Muscle layer of duodenum (tissue), 2 donors: ENCODE results near the gene FGGY.
"Not testable (repeated sequence)": the region's sequence is repeated elsewhere in the genome, so short reads cannot be mapped to it uniquely, and the experiment has no call there.

ENCODE experiments used
- H3K27ac ChIP-seq: one replicate; pipeline ENCODE4 v1.7.0; 2013; ENCODE audit warnings: mild to moderate bottlenecking, low read length
- H3K27me3 ChIP-seq: one replicate; pipeline ENCODE4 v1.7.0; 2013; ENCODE audit warnings: low read depth, mild to moderate bottlenecking, control low read depth, low read length
- H3K36me3 ChIP-seq, 2 donors: one replicate each; pipeline ENCODE4 v1.7.0; 2013; ENCODE audit warnings: low read length in 2 of 2, control low read depth in 1 of 2, mild to moderate bottlenecking in 1 of 2; ENCODE audit not compliant: insufficient read depth in 2 of 2, control insufficient read depth in 1 of 2
- H3K4me1 ChIP-seq, 2 donors: one replicate each; pipeline ENCODE4 v1.7.0; 2013; ENCODE audit warnings: low read length in 2 of 2, mild to moderate bottlenecking in 2 of 2, control low read depth in 1 of 2, moderate library complexity in 1 of 2; ENCODE audit not compliant: insufficient read depth in 2 of 2, control insufficient read depth in 1 of 2
- H3K4me3 ChIP-seq, 2 donors: one replicate each; pipeline ENCODE4 v1.7.0; 2013; ENCODE audit warnings: low read length in 2 of 2, low read depth in 1 of 2, mild to moderate bottlenecking in 1 of 2
- H3K9me3 ChIP-seq, 2 donors: one replicate each; pipeline ENCODE4 v1.7.0; 2013; ENCODE audit warnings: low read length in 2 of 2, control low read depth in 1 of 2, mild to moderate bottlenecking in 1 of 2; ENCODE audit not compliant: control insufficient read depth in 1 of 2
- donor health status: healthy.

FGGY gene

GRCh38 chr1:59731591-59731990, 434.7 kb downstream of the FGGY start:
- no peaks in the 10 kb centered on the region for H3K27me3 ChIP-seq
- H3K4me3 ChIP-seq = peak overlapping the region in 1 of 2 donors; percentile 2
- no peaks in the 10 kb centered on the region for H3K9me3 ChIP-seq
- H3K36me3 ChIP-seq = peaks cover 0 to 5% of the 10 kb centered on the region in 2 donors
- H3K4me1 ChIP-seq = peaks cover 13 to 22% of the 10 kb centered on the region in 2 donors
- peak overlapping the region; percentile 86 for H3K27ac ChIP-seq

DNA sequence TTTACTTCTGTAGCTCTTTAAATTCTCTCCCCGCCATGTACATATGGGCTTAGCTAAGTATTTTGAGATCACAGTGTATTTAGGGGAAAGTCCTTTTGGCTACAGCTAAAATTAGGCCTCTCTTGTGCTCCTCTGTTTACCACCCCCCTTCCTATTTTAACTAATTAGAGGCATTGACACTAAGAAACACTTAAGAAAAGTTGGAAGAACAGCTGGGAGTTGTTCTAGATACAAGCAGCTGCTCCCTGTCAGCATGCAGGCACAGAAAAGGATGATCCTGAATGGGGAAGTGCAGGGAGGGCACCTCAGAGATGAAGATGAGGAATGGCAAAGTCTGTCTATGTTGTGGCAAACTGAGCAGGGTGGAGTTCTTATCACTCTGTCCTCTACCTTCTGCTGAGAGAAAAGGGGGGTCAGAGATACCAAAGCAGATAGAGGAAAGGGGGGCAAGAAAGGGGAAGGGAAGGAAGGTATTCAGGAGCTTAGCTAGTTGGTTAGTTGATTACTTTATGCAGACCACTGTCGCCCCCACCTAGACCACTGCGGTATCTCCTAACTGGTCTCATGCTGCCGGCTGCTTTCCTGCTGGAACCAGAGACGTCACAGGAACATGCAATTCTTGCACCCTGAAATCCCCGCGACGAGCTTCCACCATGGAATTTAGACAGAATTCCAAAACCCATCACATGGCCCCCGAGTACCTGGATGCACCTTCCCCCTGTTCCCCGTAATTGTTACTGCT, 435.5 kb downstream of the FGGY start:
- Histone ChIP-seq H3K4me1 (peaks cover 13 to 22% of the 10 kb centered on the region in 2 donors), H3K36me3 (peaks cover 0 to 5% of the 10 kb centered on the region in 2 donors), H3K27ac (peak overlapping the region; percentile 86), H3K9me3 (no peaks in the 10 kb centered on the region), H3K27me3 (no peaks in the 10 kb centered on the region), H3K4me3 (peak overlapping the region in 1 of 2 donors; percentile 2)

GRCh38 chr1:59733443-59734141, 436.7 kb downstream of the FGGY start:
- Histone ChIP-seq H3K27me3 (no peaks in the 10 kb centered on the region), H3K9me3 (no peaks in the 10 kb centered on the region), H3K4me3 (no peak overlapping the region), H3K4me1 (peaks cover 13 to 22% of the 10 kb centered on the region in 2 donors), H3K36me3 (peaks cover 0 to 5% of the 10 kb centered on the region in 2 donors), H3K27ac (peak overlapping the region; percentile 61)

GRCh38 chr1:59735927-59736326, 439.0 kb downstream of the FGGY start:
- H3K36me3 ChIP-seq, H3K27me3 ChIP-seq, H3K4me3 ChIP-seq, H3K9me3 ChIP-seq, H3K27ac ChIP-seq: not testable (repeated sequence)
- peaks cover 13 to 18% of the 10 kb centered on the region in 2 donors for H3K4me1 ChIP-seq

DNA sequence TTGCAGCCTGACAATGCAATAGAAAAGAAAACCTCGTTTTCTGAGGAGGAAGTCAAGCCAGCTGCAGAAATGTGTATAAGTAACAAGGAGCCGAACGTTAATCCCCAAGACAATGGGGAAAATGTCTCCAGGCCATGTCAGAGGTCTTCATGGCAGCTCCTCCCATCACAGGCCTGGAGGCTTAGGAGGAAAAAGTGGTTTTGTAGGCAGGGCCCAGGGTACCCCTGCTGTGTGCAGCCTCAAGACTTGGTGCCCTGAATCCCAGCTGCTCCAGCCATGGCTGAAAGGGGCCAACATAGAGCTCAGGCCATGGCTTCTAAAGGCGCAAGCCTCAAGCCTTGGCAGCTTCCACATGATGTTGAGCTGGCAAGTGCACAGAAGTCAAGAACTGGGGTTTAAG, 439.9 kb downstream of the FGGY start:
- Histone ChIP-seq H3K9me3 (no peaks in the 10 kb centered on the region), H3K27ac (no peak overlapping the region), H3K4me1 (peaks cover 6 to 16% of the 10 kb centered on the region in 2 donors), H3K36me3 (no peaks in the 10 kb centered on the region), H3K27me3 (no peaks in the 10 kb centered on the region), H3K4me3 (no peak overlapping the region)

- no peaks in the 10 kb centered on the region for H3K27me3 ChIP-seq
- H3K4me1 ChIP-seq = peaks cover under 1 to 7% of the 10 kb centered on the region in 2 donors
- no peaks in the 10 kb centered on the region for H3K9me3 ChIP-seq
- H3K4me3 ChIP-seq = no peak overlapping the region
- H3K36me3 ChIP-seq = no peaks in the 10 kb centered on the region
- no peak overlapping the region for H3K27ac ChIP-seq
Measured at GRCh38 chr1:59737638-59738037, 440.7 kb downstream of the FGGY start.

GRCh38 chr1:59738152-59738551, 441.3 kb downstream of the FGGY start:
- H3K4me3 ChIP-seq = no peak overlapping the region
- no peaks in the 10 kb centered on the region for H3K27me3 ChIP-seq
- H3K9me3 ChIP-seq = no peaks in the 10 kb centered on the region
- no peaks in the 10 kb centered on the region for H3K36me3 ChIP-seq
- no peak overlapping the region for H3K27ac ChIP-seq
- H3K4me1 ChIP-seq = peaks cover 0 to 2% of the 10 kb centered on the region in 2 donors

GRCh38 chr1:59738591-59739015, 441.7 kb downstream of the FGGY start:
- Histone ChIP-seq H3K36me3 (no peaks in the 10 kb centered on the region), H3K9me3 (no peaks in the 10 kb centered on the region), H3K4me1 (no peaks in the 10 kb centered on the region), H3K27me3 (no peaks in the 10 kb centered on the region), H3K27ac (no peak overlapping the region), H3K4me3 (no peak overlapping the region)

DNA sequence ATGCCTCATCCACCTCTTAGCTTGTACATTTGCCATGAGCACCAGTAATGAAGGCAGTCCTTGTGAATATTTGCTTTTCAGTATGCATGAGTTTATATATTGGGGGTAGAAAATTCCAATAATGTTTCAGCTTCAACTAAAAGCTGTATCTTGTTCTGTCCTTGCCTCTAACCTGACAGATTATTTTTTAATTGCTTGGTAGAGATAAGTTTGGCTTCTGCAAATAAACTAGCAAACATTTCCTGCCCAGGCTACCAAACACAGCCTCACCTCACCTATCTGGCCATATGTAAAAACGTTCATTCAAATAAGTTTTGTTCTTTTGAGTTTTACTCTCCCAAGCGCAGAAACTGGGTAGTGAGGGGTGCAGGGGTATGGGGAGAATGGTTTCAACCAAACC, 442.2 kb downstream of the FGGY start:
- Histone ChIP-seq H3K9me3 (no peaks in the 10 kb centered on the region), H3K4me1 (no peaks in the 10 kb centered on the region), H3K36me3 (no peaks in the 10 kb centered on the region), H3K27ac (no peak overlapping the region), H3K27me3 (no peaks in the 10 kb centered on the region), H3K4me3 (no peak overlapping the region)

DNA sequence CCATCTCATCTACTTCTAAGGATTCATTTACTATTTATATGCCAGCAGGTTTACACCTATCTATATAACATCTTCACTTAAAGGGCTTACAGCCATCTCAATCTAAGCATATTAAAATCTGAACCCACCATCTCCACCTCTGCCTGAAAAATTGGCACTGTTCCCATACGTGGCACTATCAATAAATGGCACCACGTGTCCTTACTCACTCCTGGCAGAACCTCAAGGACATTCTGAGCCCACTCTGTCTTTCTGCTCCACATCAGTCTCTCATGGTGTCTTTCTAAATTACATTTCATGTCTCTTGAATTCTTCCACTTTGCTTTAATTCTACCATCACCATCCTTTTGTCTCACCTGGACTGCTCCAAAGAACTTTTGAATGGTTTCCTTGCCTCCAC, 445.6 kb downstream of the FGGY start:
- Histone ChIP-seq H3K4me1 (no peaks in the 10 kb centered on the region), H3K4me3 (no peak overlapping the region), H3K27ac (no peak overlapping the region), H3K36me3 (no peaks in the 10 kb centered on the region), H3K27me3 (no peaks in the 10 kb centered on the region), H3K9me3 (no peaks in the 10 kb centered on the region)

DNA sequence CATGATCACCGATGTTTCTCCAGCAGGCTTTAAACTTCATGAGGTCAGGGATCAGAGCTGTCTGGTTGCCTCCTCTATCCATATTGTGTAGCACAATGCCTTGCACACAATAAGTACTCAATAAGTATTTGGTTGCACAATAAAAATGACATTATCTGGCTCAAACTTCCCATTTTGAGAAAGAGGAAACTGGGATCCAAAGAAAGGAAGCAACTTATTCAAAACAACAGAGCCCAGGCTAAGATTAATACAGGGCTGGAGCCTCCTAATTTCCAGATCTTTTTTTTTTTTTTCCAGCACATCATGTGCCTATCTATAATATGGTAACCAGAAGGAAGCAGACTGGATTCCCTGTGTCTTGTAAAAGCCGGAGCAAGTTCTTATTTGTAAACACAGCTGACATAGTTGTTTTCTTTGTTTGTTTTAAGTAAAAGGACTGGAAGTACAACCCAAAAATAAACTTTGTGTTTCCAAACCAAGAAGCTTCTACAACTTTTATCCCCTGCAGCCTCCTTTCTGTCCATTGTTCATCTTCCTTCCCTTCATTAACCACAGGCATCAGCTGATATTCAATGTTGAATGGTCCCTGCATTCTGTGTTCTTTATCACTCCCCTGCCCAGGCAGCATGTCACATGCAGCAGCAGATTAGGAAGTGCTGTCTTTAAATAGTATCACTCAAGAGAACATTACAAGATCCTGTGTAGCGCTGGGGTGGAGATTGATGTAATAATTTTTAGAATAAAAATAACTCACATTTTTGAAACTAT, 446.6 kb downstream of the FGGY start:
- H3K27me3 ChIP-seq = no peaks in the 10 kb centered on the region
- no peaks in the 10 kb centered on the region for H3K4me1 ChIP-seq
- no peaks in the 10 kb centered on the region for H3K9me3 ChIP-seq
- H3K27ac ChIP-seq = peak overlapping the region; percentile 17
- no peaks in the 10 kb centered on the region for H3K36me3 ChIP-seq
- no peak overlapping the region for H3K4me3 ChIP-seq
